HG02759 (cell line): ENCODE measurements around the gene DYSF.

Source experiments
- ATAC-seq: cut with Tn5 transposase; IDR thresholded peaks from one replicate; pipeline ENCODE4 v1.9.1; 2021; ENCODE audit warnings: mild to moderate bottlenecking, moderate library complexity; ENCODE audit not compliant: unreplicated experiment

Gene DYSF

DNA sequence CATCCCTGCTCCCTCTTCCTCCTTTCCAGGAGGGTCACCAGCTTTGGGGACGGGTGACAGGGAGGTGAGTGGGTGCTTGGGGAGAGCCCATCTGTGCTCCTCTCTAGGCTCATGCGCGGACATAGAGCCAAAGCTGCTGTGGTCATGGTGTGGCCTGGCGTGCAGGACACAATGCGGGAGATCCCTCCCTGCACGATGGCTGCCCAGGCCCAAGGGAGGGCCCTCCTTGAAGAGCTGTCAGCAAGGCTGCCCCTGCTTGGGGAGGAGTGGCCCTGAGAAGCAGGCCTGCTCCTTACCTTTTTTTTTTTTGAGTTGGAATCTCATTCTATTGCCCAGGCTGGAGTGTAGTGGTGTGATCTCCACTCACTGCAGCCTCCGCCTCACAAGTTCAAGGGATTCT lies 111.4 kb downstream of the DYSF start:
- no peak for ATAC-seq

DNA sequence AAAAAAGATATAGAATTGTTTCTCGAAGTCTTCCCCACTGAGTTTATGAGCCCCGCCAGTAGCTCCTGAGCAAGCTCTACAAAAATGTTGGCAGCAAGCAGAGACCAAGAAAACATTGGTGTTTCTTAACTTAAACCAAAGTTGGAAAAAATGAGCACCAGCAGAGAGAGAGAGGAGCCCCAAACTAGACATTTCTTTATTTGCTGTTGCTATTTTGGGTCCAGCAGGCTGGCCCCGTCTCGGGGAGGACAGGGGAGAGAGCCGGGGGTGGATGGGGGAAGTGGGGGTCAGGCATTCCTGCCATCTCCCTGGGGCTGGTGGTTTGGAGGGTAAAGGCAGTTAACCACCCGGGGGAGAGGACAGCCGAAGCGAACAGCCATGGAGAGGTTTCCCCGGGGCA lies 113.0 kb downstream of the DYSF start:
- no peak for ATAC-seq

DNA sequence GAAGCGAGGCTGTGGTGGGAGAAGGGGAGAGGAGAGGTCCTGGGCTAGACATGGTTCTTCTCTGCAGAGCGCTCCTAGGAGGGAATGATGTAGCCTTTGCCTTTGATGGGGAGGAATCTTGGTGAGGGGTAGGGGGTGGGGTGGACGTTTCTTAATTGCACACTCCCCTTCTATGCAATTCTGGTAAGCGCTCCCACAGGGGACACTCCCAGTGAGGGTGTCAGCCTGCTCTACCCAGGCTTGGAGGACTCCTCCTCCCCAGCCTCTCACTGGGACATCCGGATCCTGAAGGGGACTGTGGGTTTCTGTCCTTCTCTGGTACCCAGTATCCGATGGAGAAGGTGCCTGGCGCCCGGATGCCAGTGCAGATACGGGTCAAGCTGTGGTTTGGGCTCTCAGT lies 114.3 kb downstream of the DYSF start:
- no peak for ATAC-seq

DNA sequence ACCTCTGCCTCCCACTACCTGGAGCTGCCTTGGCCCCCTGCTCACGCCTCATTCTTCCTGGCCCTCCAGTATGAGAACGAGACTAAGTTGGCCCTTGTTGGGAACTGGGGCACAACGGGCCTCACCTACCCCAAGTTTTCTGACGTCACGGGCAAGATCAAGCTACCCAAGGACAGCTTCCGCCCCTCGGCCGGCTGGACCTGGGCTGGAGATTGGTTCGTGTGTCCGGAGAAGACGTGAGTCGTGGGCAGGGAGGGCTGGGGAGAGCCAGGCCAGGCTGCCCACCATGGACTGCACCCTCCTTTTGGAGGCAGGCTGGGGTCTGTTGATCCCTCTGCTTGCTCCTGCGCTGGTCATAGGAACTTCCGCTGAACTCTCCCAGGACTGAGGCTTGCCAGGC lies 114.7 kb downstream of the DYSF start:
- ATAC-seq: no peak

DNA sequence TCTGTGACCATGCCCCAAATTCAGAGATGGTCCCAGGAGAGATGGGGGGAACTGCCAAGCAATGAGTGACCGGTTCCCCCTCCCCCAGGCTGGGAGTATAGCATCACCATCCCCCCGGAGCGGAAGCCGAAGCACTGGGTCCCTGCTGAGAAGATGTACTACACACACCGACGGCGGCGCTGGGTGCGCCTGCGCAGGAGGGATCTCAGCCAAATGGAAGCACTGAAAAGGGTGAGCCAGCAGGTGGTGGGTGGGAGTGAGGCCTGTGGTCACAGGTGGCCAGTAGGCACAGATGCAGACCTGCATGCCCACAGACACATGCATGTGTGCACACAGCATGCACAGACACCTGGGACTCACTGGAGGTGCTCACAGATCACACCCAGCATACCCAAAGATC lies 117.2 kb downstream of the DYSF start:
- no peak for ATAC-seq

DNA sequence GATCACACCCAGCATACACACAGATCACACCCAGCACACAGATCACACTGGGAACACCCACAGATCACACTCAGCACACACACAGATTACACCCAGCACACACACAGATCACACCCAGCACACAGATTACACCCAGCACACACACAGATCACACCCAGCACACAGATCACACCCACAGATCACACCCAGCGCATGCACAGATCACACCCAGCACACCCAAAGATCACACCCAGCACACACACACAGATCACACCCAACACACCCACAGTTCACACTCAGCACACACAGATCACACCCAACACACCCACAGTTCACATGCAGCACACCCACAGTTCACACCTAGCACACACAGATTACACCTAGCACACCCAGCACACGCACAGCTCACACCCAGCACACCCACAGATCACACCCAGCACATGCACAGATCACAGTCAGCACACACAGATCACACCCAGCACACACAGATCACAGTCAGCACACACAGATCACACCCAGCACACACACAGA lies 117.6 kb downstream of the DYSF start:
- ATAC-seq: no peak

DNA sequence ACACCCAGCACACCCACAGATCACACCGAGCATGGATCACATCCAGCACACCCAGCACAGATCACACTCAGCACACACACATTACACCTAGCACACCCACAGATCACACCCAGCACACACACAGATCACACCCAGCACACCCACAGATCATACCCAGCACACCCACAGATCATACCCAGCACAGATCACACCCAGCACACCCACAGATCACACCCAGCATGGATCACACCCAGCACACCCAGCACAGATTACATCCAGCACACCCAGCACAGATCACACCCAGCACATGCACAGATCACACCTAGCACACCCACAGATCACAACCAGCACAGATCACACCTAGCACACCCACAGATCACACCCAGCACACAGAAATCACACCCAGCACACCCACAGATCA lies 118.6 kb downstream of the DYSF start:
- ATAC-seq: no peak

DNA sequence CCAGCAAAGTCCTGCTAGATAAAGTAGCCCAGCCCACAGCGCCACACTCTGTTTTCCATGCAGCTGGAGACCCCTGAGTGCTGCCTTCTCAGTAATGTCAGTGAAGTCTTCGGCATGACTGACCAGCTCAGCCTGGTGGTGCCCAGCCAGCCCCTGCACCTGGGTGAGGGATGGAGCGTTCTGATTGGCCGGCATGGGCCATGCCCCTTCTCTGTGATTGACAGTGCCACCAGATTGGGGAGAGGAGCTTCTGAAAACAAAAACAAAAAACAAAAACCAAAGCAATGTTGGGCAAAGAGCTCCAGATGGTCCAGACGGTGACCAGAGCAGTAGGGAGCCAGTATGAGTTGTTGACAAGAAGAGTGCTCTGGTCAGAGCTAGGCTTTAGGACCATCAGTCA lies 122.6 kb downstream of the DYSF start:
- ATAC-seq: no peak

DNA sequence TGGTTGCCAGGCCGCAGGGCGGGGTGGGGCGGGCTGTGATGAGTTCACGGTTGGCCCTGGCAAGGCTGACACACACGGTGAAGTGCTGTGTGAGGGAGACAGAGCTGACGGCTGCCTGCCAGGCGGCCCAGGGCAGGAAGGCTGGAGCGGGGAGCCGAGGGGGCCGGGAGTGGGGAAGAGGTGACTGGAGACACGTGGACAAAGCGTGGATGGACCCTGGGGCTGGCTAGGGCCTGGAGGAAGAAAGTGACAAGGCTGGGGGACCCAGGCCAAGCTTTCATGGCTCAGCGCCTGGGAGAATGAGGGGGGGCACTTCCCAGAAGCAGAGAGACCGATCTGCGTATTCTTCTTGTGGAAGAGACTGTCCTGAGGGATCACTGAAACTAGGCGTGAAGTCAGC lies 123.2 kb downstream of the DYSF start:
- ATAC-seq: no peak

DNA sequence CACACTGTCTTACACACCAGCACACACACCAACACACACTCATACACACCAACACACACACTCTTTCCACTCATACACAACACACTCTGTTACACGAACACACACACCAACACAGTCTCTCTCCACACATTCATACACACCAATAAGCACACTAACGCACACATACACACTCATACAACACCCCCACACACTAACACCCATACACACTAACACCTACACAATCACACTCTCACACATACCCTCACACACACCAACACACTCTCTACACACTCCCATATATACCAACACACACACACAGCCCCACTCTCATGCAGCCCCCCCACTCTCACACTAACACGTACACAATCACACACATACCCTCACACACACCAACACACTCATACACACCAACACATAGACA lies 123.8 kb downstream of the DYSF start:
- ATAC-seq: no peak

DNA sequence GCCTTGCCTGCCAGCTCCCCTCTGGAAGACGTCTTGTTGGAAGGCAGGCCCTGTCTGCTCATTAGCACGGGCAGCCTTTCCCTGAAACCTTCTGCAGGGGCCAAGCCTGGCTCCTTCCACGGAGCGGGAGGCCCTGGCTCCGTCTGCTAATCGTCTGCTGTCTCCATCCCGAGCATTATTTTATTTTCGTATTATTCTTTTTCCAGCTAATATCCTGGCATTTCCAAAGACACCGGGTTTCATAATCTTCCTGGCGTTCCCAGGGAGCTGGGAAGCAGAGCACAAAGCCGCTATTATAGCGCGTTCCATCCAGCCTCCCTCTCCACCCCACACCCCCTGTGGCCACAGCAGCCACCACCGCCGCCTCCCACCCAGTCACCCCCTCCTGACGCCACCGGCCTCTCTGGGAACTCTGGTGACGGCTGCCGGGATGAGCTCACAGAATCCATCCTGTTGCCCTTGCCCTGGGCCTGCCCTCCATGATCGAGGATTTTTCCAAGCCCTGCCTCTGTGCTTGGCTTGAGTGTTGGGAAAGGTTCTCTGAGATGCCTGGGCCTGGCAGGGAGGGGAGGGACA lies 125.5 kb downstream of the DYSF start:
- ATAC-seq: no peak

DNA sequence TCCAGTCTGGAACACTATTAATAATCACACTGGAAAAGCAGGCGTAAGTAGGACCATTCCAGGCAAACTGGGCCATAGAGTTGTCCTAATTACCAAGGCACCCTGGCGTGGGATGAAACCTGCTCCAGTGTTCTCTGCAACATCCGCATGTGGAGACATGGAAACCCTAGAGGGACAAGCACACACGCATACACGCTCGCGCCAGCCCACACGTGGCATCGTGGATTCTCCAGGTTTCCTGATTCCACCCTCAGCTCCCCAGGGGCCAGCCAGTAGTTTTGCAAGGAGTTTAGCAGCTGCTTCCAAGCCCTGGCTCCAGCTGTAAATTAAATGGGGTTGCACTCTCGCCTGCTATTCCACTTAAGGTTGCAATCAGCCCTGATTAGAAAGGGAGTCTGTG lies 127.7 kb downstream of the DYSF start:
- no peak for ATAC-seq

DNA sequence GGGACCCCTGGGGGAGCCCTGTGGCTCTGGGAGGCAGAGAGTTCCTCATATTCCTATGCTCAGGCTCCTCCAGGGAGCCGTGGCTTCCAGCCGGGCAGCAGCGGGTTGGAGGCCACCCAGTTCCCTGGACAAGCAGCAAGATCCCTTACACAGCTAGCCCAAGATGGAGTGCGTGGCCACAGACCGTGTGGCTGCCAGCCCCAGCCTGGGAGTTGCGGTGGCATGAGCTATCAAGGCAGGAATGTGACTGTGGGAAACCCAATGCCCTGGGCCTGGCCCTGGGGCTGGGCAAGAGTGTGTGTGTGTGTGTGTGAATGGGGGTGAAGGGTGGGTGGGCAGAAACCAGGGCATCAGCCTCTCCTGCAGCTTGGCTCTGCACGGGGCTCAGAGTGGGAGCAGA lies 130.5 kb downstream of the DYSF start:
- no peak for ATAC-seq

DNA sequence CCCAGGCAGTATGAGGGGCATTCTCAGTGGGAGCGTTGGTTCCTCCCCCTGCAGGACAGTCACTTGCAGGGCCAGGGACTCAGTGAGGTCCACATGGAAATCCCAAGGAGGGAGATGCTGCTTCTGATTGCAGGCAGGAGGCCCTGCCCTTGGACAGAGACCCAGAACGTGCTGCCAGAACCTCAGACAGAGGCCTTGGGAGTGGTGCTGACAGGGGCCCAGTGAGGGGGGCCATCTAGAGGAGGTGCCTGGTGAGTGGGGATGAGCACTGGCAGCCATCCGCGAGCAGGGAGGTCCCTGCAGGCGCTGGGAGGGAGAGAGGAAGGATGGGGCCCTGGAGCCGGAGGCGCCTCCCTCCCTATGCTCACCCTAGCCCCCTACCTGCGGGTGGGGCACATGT lies 133.1 kb downstream of the DYSF start:
- no peak for ATAC-seq

DNA sequence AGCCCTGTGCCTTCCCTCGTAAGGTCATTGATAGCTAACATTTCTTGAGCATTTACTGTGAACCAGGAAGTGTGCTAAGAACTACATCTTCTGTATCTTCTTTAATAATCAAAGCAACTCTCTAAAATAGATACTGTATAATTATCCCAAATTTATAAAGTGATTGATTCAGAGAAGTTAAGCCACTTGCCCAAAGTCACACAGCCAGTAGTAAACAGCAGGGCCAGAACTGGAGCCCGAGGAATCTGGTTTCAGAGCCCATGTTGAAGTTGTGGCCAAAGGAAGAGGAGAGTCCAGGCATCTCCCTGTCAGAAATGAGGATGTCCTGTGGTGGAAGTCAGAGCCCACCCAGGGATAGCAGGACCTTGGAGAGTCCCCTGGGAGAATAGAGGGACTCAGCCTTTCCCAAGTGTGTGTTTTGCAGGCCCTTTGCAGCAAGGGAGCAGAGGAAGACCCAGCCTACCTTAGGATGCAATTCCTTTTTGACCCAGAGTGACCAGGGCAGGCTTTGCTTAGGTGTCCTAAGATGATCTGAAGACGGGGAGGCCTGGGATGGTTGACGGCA lies 134.2 kb downstream of the DYSF start:
- ATAC-seq: no peak

DNA sequence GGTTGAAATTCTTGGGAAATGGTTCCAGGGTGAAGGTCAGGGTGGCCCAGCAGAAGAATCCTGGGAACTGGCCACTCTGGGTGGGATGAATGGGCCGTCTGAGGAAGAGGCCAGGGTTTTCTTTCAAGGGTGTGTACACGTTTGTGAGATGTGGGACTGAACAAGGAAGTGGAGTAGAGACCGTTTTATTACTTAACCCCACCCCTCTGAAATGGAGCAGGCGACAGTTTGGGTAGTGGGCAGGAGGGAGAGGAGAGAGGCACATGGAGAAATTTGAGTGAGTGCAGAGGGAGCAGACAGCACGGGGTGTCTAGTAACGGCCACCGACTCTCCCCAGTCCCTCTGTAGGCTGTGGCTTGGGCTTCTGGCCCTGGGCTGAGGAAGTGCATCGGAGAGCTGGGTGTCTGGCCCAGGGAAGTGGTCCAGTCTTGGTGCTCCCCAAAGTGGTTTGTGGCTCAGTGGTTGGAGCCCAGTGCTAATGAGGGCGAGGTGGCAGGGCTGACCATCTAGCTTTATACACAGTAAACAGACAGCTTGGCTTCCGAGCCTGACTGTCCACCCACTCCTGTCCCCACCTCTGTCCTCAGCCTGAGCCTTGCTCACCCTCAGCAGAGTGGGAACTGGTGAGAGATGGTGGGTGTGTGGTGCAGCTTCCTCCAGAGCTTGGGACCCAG lies 135.3 kb downstream of the DYSF start:
- ATAC-seq: no peak

DNA sequence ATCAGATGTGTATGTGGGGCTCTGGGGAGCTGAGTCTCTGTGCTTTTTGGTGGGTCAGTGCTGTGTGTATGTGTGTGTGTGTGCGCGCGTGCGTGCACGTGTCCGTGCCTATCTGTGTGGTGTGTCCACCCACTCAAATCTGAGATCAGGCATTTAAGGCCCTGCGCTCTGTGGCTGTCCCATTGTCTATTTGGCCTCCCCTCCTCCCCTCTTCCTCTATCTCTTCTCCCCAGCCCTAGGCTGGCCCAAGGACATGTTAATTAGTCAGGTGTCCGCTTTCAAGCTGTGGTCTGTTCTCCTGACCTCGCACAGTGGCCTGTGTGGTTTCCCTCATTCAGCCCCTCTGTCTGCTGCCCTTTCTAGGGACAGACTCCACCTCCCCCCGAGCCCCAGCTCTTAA lies 136.4 kb downstream of the DYSF start:
- ATAC-seq: no peak

DNA sequence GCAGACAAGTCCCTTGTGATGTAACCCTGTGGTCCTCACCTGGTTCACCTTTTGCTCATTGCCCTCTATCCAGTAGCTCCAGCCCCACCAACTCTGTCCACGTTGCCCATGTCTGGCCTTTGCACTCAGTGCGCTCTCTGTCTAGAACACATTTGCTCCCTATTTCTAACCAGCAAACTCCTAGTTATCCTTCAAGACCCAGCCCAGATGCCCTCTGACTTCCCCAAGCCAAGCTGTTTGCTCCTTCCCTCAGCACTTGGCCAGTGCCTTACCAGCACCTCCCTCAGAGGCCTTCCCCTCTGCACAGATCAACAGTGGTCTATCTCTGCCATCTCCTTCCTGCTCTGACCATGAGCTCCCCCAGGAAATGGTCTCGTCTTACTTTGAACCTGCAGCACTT lies 137.7 kb downstream of the DYSF start:
- no peak for ATAC-seq

DNA sequence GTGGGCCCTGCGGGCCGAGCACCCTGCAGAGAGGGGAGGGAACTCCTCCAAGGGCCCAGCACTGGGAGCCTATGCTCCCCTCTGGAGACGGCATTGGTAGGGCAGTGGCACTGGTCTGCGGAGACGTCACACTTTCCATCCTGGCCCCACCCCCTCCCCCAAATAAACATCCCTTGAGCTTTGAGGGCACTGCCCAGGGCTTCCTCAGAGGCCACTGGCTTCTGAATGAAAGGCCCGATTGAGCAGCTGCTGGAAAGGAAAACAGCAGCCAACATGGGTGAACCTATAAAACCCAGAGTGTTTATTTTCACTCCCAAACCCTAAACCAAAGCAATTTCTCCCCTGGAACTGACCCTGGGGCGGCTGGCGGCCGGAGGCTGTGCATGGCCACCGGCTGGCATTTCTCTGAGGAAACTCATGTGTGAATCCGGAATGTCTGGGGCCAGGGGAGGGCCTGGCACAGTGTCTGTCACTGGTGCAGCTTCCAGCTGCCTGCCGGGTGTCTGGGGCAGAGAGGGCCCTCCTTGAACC lies 138.9 kb downstream of the DYSF start:
- ATAC-seq: no peak

DNA sequence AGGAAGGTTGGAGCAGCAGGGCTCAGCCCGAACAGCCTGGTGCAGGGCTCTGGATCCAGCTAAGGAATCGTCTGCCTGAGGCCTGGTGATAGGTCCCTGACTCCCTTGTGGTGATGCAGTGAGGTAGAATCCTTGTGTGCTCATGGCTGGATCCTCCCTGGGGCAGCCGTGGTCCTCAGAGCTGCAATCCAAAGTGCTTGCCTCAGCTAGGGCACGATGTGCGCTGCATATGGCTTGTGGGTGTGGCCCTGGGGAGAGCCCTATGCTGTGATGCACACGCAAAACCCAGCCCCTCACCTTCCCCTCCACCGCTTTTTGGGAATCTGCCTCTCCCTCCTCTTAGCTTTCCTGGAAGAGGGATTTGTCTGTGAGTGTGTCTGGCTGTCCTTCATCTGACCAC lies 142.2 kb downstream of the DYSF start:
- no peak for ATAC-seq

DNA sequence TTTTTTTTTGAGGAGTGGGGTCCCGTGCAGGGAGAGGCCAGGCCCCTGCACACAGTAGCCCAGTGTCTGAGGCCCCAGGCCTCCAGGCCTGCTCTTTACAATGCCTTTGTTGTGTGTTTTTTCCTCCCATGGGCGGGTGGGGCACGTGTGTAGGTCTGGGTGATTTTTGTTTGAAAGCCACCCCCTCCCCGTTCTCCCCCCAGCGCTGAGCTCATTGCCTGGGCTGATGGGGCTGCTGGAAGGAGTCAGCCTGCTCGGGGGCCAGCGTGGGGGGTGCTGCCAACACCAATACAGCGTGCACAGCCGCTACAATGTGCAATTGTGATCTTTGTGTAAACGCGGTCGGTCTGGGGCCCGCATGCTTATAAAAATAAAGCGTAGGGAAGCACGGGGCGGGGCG lies 142.7 kb downstream of the DYSF start:
- ATAC-seq: no peak

DNA sequence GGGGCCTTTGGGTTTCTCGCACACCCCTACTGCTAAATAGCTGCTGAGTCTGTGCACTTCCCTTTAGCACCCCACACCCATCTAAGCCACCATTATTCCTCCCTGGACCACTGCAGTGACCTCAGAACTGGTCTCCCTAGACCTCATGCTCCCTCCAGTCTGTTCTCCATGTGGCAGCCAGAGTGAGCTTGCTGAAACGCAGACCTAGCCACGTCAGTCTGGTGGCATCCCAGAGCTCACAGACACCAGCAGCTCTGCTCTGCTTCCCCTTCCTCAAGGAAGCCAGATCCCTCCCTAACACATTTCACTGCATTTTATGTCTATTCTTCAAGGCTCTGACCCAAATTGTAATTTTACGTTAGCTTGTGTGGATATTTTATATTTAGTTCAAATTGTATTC lies 144.4 kb downstream of the DYSF start:
- no peak for ATAC-seq
